HG02642 (cell line): ENCODE data around the gene AGBL1.
A peak's percentile ranks its signal among the peaks of the same experiment; 100 is the strongest.

Experiments used
- ATAC-seq: cut with Tn5 transposase; IDR thresholded peaks from one replicate; pipeline ENCODE4 v1.9.1; 2021; ENCODE audit warnings: mild to moderate bottlenecking; ENCODE audit not compliant: unreplicated experiment, poor library complexity

Gene AGBL1

GRCh38 chr15:86840996-86841395 is 761.3 kb downstream of the AGBL1 start:
- ATAC-seq, result no peak

GRCh38 chr15:86842199-86842598 is 762.5 kb downstream of the AGBL1 start:
- ATAC-seq, result no peak

- no peak for ATAC-seq
Observed at GRCh38 chr15:86846036-86846435, 766.4 kb downstream of the AGBL1 start.

GRCh38 chr15:86849136-86849535 is 769.5 kb downstream of the AGBL1 start:
- ATAC-seq, result no peak

- ATAC-seq, result no peak
Observed at GRCh38 chr15:86849558-86850285, 770.1 kb downstream of the AGBL1 start.

GRCh38 chr15:86850939-86851338 is 771.3 kb downstream of the AGBL1 start:
- no peak for ATAC-seq

- no peak for ATAC-seq
Observed at GRCh38 chr15:86852741-86853140, 773.1 kb downstream of the AGBL1 start.

- ATAC-seq, result no peak
Observed at GRCh38 chr15:86854176-86854575, 774.5 kb downstream of the AGBL1 start.

GRCh38 chr15:86855307-86856291 is 775.9 kb downstream of the AGBL1 start:
- no peak for ATAC-seq

- ATAC-seq, result no peak
Observed at GRCh38 chr15:86857701-86858100, 778.0 kb downstream of the AGBL1 start.

GRCh38 chr15:86863226-86863915 is 783.7 kb downstream of the AGBL1 start:
- ATAC-seq, result no peak

- ATAC-seq, result no peak
Observed at GRCh38 chr15:86865920-86866319, 786.2 kb downstream of the AGBL1 start.

- no peak for ATAC-seq
Observed at GRCh38 chr15:86870846-86871245, 791.2 kb downstream of the AGBL1 start.

- no peak for ATAC-seq
Observed at GRCh38 chr15:86871964-86872363, 792.3 kb downstream of the AGBL1 start.

- no peak for ATAC-seq
Observed at GRCh38 chr15:86872782-86873181, 793.1 kb downstream of the AGBL1 start.

- ATAC-seq, result no peak
Observed at GRCh38 chr15:86875067-86875466, 795.4 kb downstream of the AGBL1 start.

- no peak for ATAC-seq
Observed at GRCh38 chr15:86876387-86876944, 796.8 kb downstream of the AGBL1 start.

GRCh38 chr15:86877171-86877631 is 797.5 kb downstream of the AGBL1 start:
- no peak for ATAC-seq

GRCh38 chr15:86878844-86879243 is 799.2 kb downstream of the AGBL1 start:
- peak; percentile 47 for ATAC-seq
